ENCODE results near the gene ITGB3. TPM values are rescaled to one million over a fixed set of nuclear protein-coding genes. Genes with fewer than 3 reads are reported as not detected.

ITGB3 gene
- total and polyA plus RNA-seq, 9 of the 15 experiments (the other 6 are each of a cell fraction or from before 2014, with no cell fraction given) = 0.08 to 2.6 (median 0.62) TPM; not detected in 1

DNA sequence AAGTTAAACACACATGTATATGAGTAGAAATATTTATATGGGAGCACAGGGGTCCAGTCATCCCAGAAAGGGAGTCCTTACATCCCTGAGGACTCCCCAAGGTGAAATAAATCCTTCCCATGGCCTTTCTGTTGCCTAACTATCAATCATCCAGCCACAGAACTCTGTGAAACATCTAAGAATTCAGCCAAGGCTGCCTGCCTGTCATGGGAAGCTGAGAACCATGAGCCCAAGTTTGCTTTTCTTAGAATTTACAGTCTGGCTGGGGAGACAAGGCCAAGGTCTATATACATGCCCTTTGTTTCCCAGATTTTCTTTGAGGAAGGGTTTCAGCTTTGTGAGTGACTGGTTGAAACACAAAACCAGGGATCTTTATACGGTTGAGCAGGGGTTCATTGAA, 28.7 kb upstream of the ITGB3 start:
- H3K79me2 ChIP-seq (ENCODE audit: control insufficient read depth, insufficient read depth, low read length) = peaks cover 7% of the 10 kb centered on the region; the same call in 2 of the 3 replicates
- H3K9ac ChIP-seq (ENCODE audit: insufficient read depth in 1 of 2, low read depth in 2 of 2, low read length in 2 of 2) = no peak overlapping the region
- FAIRE-seq = no peak
- in situ Hi-C loops (cut with MboI) = loop anchor here (10.0 kb wide), 1 partner anchor 390 kb away; no protein-coding TSS in a partner anchor
- TF ChIP-seq MEIS2 (IDR thresholded peaks at IDR 0.05; ENCODE audit: partially characterized antibody) (peak; percentile 34), POLR2AphosphoS2 (IDR thresholded peaks at IDR 0.05; ENCODE audit: low read length) (0 out of 2 replicates have a peak, but pooled peaks have one; percentile 41), HNRNPLL (IDR thresholded peaks at IDR 0.05; ENCODE audit: low read depth, low read length, poor library complexity, severe bottlenecking) (no peak)
- TF ChIP-seq, protein P1, sequence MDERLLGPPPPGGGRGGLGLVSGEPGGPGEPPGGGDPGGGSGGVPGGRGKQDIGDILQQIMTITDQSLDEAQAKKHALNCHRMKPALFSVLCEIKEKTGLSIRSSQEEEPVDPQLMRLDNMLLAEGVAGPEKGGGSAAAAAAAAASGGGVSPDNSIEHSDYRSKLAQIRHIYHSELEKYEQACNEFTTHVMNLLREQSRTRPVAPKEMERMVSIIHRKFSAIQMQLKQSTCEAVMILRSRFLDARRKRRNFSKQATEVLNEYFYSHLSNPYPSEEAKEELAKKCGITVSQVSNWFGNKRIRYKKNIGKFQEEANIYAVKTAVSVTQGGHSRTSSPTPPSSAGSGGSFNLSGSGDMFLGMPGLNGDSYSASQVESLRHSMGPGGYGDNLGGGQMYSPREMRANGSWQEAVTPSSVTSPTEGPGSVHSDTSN (CRISPR knock-in tag; IDR thresholded peaks at IDR 0.05; ENCODE audit: low read depth) = no peak
- TF ChIP-seq, protein P1 (tag; conservative IDR thresholded peaks at IDR 0.05; ENCODE audit: low read depth) = 0 out of 2 replicates have a peak, but pooled peaks have one; percentile 32
- no peaks in the 10 kb centered on the region for H3K9me1 ChIP-seq (ENCODE audit: control insufficient read depth, insufficient read depth, low read length)
- peaks cover 46% of the 10 kb centered on the region for H3K36me3 ChIP-seq (ENCODE audit: control insufficient read depth, insufficient read depth, low read length)
- H3K4me1 ChIP-seq (replicated peaks in 1 of 2; ENCODE audit: control insufficient read depth in 2 of 2, insufficient read depth in 2 of 2, low read length in 2 of 2) = peaks cover 14 to 23% of the 10 kb centered on the region in 2 experiments; a peak in 4 of 5 replicates
- ChIA-PET POLR2A (interaction anchor here (0.6 to 1.7 kb wide), 4 partner anchors 8 to 424 kb away, joined by 3 to 5 read pairs (median 4); partner anchors contain the start of gene KPNB1), CTCF (ENCODE audit: low intra/inter-chr PET ratio) (no interaction called here)
- DNase-seq (ENCODE audit: extremely low read depth in 1 of 4, low spot score in 3 of 4) = no peak
- WGBS (ENCODE audit: insufficient coverage, low coverage, missing lambda C conversion rate) = 25% methylated on average over 1 of the region's 1 CpG
- ATAC-seq = no peak
- no peak overlapping the region for H3K4me3 ChIP-seq
- H3K4me2 ChIP-seq (ENCODE audit: insufficient read depth, low read length) = no peak overlapping the region
- H3K27ac ChIP-seq (ENCODE audit: extremely low read depth, low read depth, low read length) = peak overlapping the region; percentile 60; the same call in 2 of the 3 replicates
- no TSS peak for BruUV-seq (replicated peaks)
- H3K9me3 ChIP-seq (replicated peaks; ENCODE audit: control insufficient read depth, insufficient read depth, low read depth, low read length) = peaks cover 24% of the 10 kb centered on the region
- intact Hi-C loops (cut with micrococcal nuclease) = no loop called here
- no peaks in the 10 kb centered on the region for H4K20me1 ChIP-seq (replicated peaks; ENCODE audit: control insufficient read depth, insufficient read depth, low read length)
- no peaks in the 10 kb centered on the region for H3K27me3 ChIP-seq (ENCODE audit: control insufficient read depth in 2 of 2, insufficient read depth in 2 of 2, low read length in 2 of 2)
- no peak overlapping the region for H2AFZ ChIP-seq (ENCODE audit: low read depth, low read length)
